Natural killer cell (primary cell): ENCODE results near the gene RPL22. TPM values are rescaled to one million over a fixed set of nuclear protein-coding genes. Genes with fewer than 3 reads are reported as not detected.

Source experiments
- ATAC-seq, 3 donors: fragments of 150-1000 bp in 2 of 3; fragments of 200-7000 bp in 1 of 3; cut with Tn5 transposase; 1 replicate in 1 of 3; 2 replicates in 2 of 3; pipeline ENCODE4 v1.10.0; 2021; ENCODE audit warnings: mild to moderate bottlenecking in 2 of 3, moderate library complexity in 2 of 3
- DNase-seq, 2 donors: peaks; one replicate each; pipeline versions ENCODE4 v3.0.0 to v3.0.0-alpha.2; 2013 to 2021; ENCODE audit warnings: mixed read lengths in 1 of 2
- H3K27ac ChIP-seq: one replicate; pipeline ENCODE4 v1.5.1; 2013; ENCODE audit warnings: mild to moderate bottlenecking, low read length
- H3K27me3 ChIP-seq: one replicate; pipeline ENCODE4 v1.6.1; 2013; ENCODE audit warnings: low read length; ENCODE audit not compliant: control insufficient read depth, insufficient read depth
- H3K36me3 ChIP-seq: one replicate; pipeline ENCODE4 v1.6.1; 2013; ENCODE audit warnings: low read length; ENCODE audit not compliant: control insufficient read depth, insufficient read depth
- H3K4me1 ChIP-seq: one replicate; pipeline ENCODE4 v1.6.1; 2013; ENCODE audit warnings: low read length; ENCODE audit not compliant: control insufficient read depth, insufficient read depth
- H3K4me3 ChIP-seq: one replicate; pipeline ENCODE4 v1.5.1; 2013; ENCODE audit warnings: low read length
- H3K9me3 ChIP-seq: one replicate; pipeline ENCODE4 v1.6.1; 2013; ENCODE audit warnings: low read length; ENCODE audit not compliant: control insufficient read depth, insufficient read depth
- H3K27ac Mint-ChIP-seq, 2 donors: one replicate each; pipeline ENCODE4 v1.8.0; 2022; ENCODE audit warnings: mild to moderate bottlenecking in 2 of 2, mixed read lengths in 2 of 2, moderate library complexity in 1 of 2
- H3K27me3 Mint-ChIP-seq, 2 donors: one replicate each; pipeline ENCODE4 v1.8.0; 2022; ENCODE audit warnings: low read depth in 2 of 2, mixed read lengths in 2 of 2
- H3K36me3 Mint-ChIP-seq: one replicate; pipeline ENCODE4 v1.8.0; 2022; ENCODE audit warnings: mixed read lengths
- H3K4me1 Mint-ChIP-seq, 2 donors: one replicate each; pipeline ENCODE4 v1.8.0; 2022; ENCODE audit warnings: mixed read lengths in 2 of 2
- H3K4me3 Mint-ChIP-seq: one replicate; pipeline ENCODE4 v1.8.0; 2022; ENCODE audit warnings: mild to moderate bottlenecking, moderate library complexity, mixed read lengths
- H3K9me3 Mint-ChIP-seq, 2 donors: one replicate each; pipeline ENCODE4 v1.8.0; 2022; ENCODE audit warnings: mixed read lengths in 2 of 2
- CTCF ChIP-seq: fragments of 200-600 bp; IDR thresholded peaks from one replicate; pipeline ENCODE4 v1.8.0; 2022; ENCODE audit warnings: antibody characterized with exemption
- WGBS: methylation state at CpG from one replicate; pipeline ENCODE4 v1.1.7; 2013; ENCODE audit warnings: missing lambda C conversion rate; ENCODE audit not compliant: insufficient coverage; 5-methylcytosine and 5-hydroxymethylcytosine counted together
- intact Hi-C: fragments of 100-400 bp; cut with micrococcal nuclease; formaldehyde crosslinking; loops from one replicate; pipeline ENCODE4 v1.14.2; 2022
- total RNA-seq, 4 donors: library from RNA; stranded (reverse); fragments of 120-200 nt in 1 of 4; gene quantifications; one replicate each; pipeline versions ENCODE4 v1.2.3 to v1.2.4, GENCODE V29; 2013 to 2022

Gene RPL22
- total RNA-seq, 3 donors from 2014 or later (not counting 1 experiment from before 2014, with no cell fraction given) = 210 to 239 (median 228) TPM

- Histone ChIP-seq H3K4me3 (no peak overlapping the region), H3K27me3 (peaks cover 20% of the 10 kb centered on the region), H3K27ac (no peak overlapping the region), H3K36me3 (no peaks in the 10 kb centered on the region), H3K4me1 (peaks cover 38% of the 10 kb centered on the region), H3K9me3 (no peaks in the 10 kb centered on the region)
- 5% methylated on average over 99 of the region's 99 CpGs for WGBS
- Mint-ChIP-seq H3K27ac (no peak overlapping the region), H3K27me3 (peaks cover 0 to 24% of the 10 kb centered on the region in 2 donors), H3K4me3 (peak overlapping the region; percentile 45), H3K36me3 (no peaks in the 10 kb centered on the region), H3K4me1 (no peaks in the 10 kb centered on the region), H3K9me3 (no peaks in the 10 kb centered on the region)
- no peak for TF ChIP-seq CTCF
- DNase-seq (peak in 1 of 2 donors; percentile 46), ATAC-seq (peak; percentile 51 to 53 (median 53))
- intact Hi-C loops = no loop called here
These were observed 9.6 kb upstream of the RPL22 start for GRCh38 chr1:6208723-6209660.

GRCh38 chr1:6207921-6208320 lies 8.5 kb upstream of the RPL22 start:
- Histone ChIP-seq H3K27ac (no peak overlapping the region), H3K4me3 (no peak overlapping the region), H3K36me3 (no peaks in the 10 kb centered on the region), H3K27me3 (peaks cover 20% of the 10 kb centered on the region), H3K4me1 (peaks cover 38% of the 10 kb centered on the region), H3K9me3 (no peaks in the 10 kb centered on the region)
- Mint-ChIP-seq H3K27ac (no peak overlapping the region), H3K9me3 (no peaks in the 10 kb centered on the region), H3K4me3 (no peak overlapping the region), H3K4me1 (no peaks in the 10 kb centered on the region), H3K27me3 (peaks cover 0 to 21% of the 10 kb centered on the region in 2 donors), H3K36me3 (no peaks in the 10 kb centered on the region)
- TF ChIP-seq CTCF = no peak
- intact Hi-C loops = no loop called here
- ATAC-seq (no peak), DNase-seq (no peak)
- WGBS = 86% methylated on average over 9 of the region's 10 CpGs

GRCh38 chr1:6207075-6207885 lies 7.9 kb upstream of the RPL22 start:
- Histone ChIP-seq H3K27ac (no peak overlapping the region), H3K27me3 (peaks cover 20% of the 10 kb centered on the region), H3K36me3 (no peaks in the 10 kb centered on the region), H3K9me3 (no peaks in the 10 kb centered on the region), H3K4me1 (peaks cover 35% of the 10 kb centered on the region), H3K4me3 (no peak overlapping the region)
- ATAC-seq (no peak), DNase-seq (no peak)
- Mint-ChIP-seq H3K27ac (no peak overlapping the region), H3K27me3 (peaks cover 0 to 21% of the 10 kb centered on the region in 2 donors), H3K4me3 (no peak overlapping the region), H3K4me1 (no peaks in the 10 kb centered on the region), H3K36me3 (no peaks in the 10 kb centered on the region), H3K9me3 (no peaks in the 10 kb centered on the region)
- no peak for TF ChIP-seq CTCF
- 67% methylated on average over 19 of the region's 19 CpGs for WGBS
- intact Hi-C loops = no loop called here
